ENCODE measurements around the gene C19orf25.
"Not testable (repeated sequence)": the region's sequence is repeated elsewhere in the genome, so short reads cannot be mapped to it uniquely, and the experiment has no call there.

C19orf25 gene

DNA sequence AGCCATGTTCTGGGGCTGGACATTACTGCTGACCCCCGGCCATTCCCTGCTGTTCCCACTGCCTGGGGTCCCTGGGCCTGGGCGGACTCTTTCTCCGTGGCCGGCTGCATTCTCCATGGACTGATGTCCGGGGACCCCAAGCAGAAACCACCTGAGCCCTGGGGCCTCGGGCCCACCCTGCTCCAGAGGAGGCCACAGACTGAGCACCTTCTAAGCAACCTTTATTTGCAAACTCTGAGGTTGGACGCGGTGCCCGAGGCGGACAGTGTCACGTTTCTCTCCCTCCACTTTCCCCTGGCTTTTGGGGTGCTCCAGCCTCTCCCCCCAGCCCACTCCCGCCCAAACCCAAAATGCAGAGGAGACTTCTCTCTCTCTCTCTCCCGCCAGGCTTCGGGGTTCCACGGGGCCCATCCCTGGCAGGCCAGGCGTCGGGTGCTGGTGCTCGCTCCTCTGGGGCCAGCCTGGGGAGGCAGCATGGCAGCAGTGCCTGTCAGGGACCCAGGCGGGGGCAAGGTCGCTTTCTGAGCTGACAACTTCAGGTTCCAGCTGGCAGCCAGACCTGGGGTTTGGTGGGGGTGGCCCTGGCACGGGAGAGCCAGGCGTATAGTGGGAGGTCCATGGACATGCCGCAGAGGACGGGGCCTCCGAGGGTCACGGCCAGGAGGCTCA is 2.3 kb upstream of the C19orf25 start:
- TF ChIP-seq EZH2 (IDR thresholded peaks at IDR 0.05) = no peak
- no peak for TF ChIP-seq FOXP2 (optimal IDR thresholded peaks at IDR 0.05; ENCODE audit: control extremely low read depth, extremely low read length, insufficient read depth)
- no peak for TF ChIP-seq POLR2AphosphoS5 (IDR thresholded peaks at IDR 0.05; ENCODE audit: borderline replicate concordance, low read depth, low read length)

GRCh38 chr19:1477056-1477455 is 2.0 kb downstream of the C19orf25 start:
- H3K4me3 ChIP-seq; H3K9me3 ChIP-seq (ENCODE audit: low read depth, low read length); H3K27ac ChIP-seq; H3K36me3 ChIP-seq (ENCODE audit: insufficient read depth, low read length); H3K9ac ChIP-seq (ENCODE audit: insufficient read length); DNase-seq (ENCODE audit: low read depth, low spot score): not testable (repeated sequence)

More for the DNA sequence above, 2.3 kb upstream of the C19orf25 start:
- peaks cover 4% of the 10 kb centered on the region; the same call in 1 of the 2 replicates for H3K36me3 ChIP-seq (ENCODE audit: insufficient read depth, low read length)
- no peak overlapping the region for H3K9ac ChIP-seq (ENCODE audit: insufficient read length)
- no peak overlapping the region for H3K4me3 ChIP-seq
- no peak overlapping the region for H3K27ac ChIP-seq
- H3K9me3 ChIP-seq (ENCODE audit: low read depth, low read length) = no peaks in the 10 kb centered on the region
- no peak for DNase-seq (ENCODE audit: low read depth, low spot score)

GRCh38 chr19:1475751-1476437 is 3.1 kb downstream of the C19orf25 start:
- H3K4me3 ChIP-seq = no peak overlapping the region

GRCh38 chr19:1474765-1475351 is 4.2 kb downstream of the C19orf25 start:
- no peak overlapping the region for H3K27ac ChIP-seq
- no peak overlapping the region for H3K9ac ChIP-seq (ENCODE audit: insufficient read length)
- peaks cover 4% of the 10 kb centered on the region; the same call in 1 of the 2 replicates for H3K36me3 ChIP-seq (ENCODE audit: insufficient read depth, low read length)
- H3K9me3 ChIP-seq (ENCODE audit: low read depth, low read length) = no peaks in the 10 kb centered on the region
- H3K4me3 ChIP-seq = no peak overlapping the region
- TF ChIP-seq POLR2AphosphoS5 (IDR thresholded peaks at IDR 0.05; ENCODE audit: borderline replicate concordance, low read depth, low read length) = no peak
- TF ChIP-seq EZH2 (IDR thresholded peaks at IDR 0.05) = no peak
- no peak for TF ChIP-seq FOXP2 (optimal IDR thresholded peaks at IDR 0.05; ENCODE audit: control extremely low read depth, extremely low read length, insufficient read depth)
- no peak for DNase-seq (ENCODE audit: low read depth, low spot score)

More at GRCh38 chr19:1475751-1476437, 3.1 kb downstream of the C19orf25 start:
- TF ChIP-seq POLR2AphosphoS5 (IDR thresholded peaks at IDR 0.05; ENCODE audit: borderline replicate concordance, low read depth, low read length) (no peak), FOXP2 (optimal IDR thresholded peaks at IDR 0.05; ENCODE audit: control extremely low read depth, extremely low read length, insufficient read depth) (no peak), EZH2 (IDR thresholded peaks at IDR 0.05) (no peak)
- H3K9me3 ChIP-seq (ENCODE audit: low read depth, low read length) = no peaks in the 10 kb centered on the region
- H3K27ac ChIP-seq = no peak overlapping the region
- H3K36me3 ChIP-seq (ENCODE audit: insufficient read depth, low read length) = peaks cover 4% of the 10 kb centered on the region; the same call in 1 of the 2 replicates
- no peak overlapping the region for H3K9ac ChIP-seq (ENCODE audit: insufficient read length)
- DNase-seq (ENCODE audit: low read depth, low spot score) = no peak

GRCh38 chr19:1474011-1474764 is 4.8 kb downstream of the C19orf25 start:
- TF ChIP-seq FOXP2 (optimal IDR thresholded peaks at IDR 0.05; ENCODE audit: control extremely low read depth, extremely low read length, insufficient read depth) (no peak), POLR2AphosphoS5 (IDR thresholded peaks at IDR 0.05; ENCODE audit: borderline replicate concordance, low read depth, low read length) (no peak; the same call in none of the 2 replicates), EZH2 (IDR thresholded peaks at IDR 0.05) (no peak)
- no peak overlapping the region for H3K9ac ChIP-seq (ENCODE audit: insufficient read length)

DNA sequence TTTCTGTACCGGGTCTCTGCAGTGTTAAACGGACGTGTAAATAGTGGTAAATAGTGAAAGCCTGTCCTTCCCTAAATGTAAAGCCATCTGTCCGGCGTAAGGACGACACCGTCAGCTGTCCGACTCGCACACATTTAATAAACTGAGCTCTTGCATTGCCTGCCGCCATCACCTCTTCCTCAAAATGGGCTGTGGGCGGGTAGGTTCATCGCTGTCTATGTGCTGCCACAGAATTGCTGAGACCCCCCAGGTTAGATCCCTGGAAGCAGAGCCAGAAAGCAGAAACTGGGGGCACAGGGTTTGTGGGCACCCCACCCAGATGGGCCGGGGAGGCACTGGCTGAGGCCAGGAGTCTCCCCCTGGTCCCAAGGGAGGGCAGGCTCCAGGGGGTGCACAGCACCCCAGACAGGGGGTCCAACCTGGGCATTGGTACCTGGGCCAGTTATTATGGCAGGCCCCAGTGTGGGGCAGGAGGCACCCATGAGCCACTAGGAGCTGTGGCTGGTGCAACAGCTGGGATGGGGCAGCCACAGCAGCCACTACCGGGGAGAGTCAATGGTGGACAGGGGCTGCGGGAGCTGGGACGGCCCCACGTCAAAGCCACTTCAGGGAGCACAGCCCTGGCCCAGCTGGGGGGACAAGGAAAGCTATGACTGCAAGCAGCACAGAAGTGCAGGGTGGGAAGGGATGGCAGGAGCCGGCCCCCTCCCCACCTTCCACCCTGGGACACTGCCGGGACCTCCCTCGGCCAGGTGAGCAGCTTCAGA is 5.7 kb downstream of the C19orf25 start:
- no peak for TF ChIP-seq FOXP2 (optimal IDR thresholded peaks at IDR 0.05; ENCODE audit: control extremely low read depth, extremely low read length, insufficient read depth)
- no peak for TF ChIP-seq EZH2 (IDR thresholded peaks at IDR 0.05)
- TF ChIP-seq POLR2AphosphoS5 (IDR thresholded peaks at IDR 0.05; ENCODE audit: borderline replicate concordance, low read depth, low read length) = no peak; the same call in 1 of the 2 replicates
- Histone ChIP-seq H3K9me3 (ENCODE audit: low read depth, low read length) (no peaks in the 10 kb centered on the region), H3K4me3 (no peak overlapping the region), H3K36me3 (ENCODE audit: insufficient read depth, low read length) (peaks cover 4% of the 10 kb centered on the region; the same call in 1 of the 2 replicates), H3K27ac (no peak overlapping the region), H3K9ac (ENCODE audit: insufficient read length) (no peak overlapping the region)
- DNase-seq (ENCODE audit: low read depth, low spot score) = no peak

More at GRCh38 chr19:1474011-1474764, 4.8 kb downstream of the C19orf25 start:
- Histone ChIP-seq H3K27ac (no peak overlapping the region), H3K9me3 (ENCODE audit: low read depth, low read length) (no peaks in the 10 kb centered on the region), H3K4me3 (no peak overlapping the region), H3K36me3 (ENCODE audit: insufficient read depth, low read length) (peaks cover 4% of the 10 kb centered on the region; the same call in 1 of the 2 replicates)
- DNase-seq (ENCODE audit: low read depth, low spot score) = no peak

DNA sequence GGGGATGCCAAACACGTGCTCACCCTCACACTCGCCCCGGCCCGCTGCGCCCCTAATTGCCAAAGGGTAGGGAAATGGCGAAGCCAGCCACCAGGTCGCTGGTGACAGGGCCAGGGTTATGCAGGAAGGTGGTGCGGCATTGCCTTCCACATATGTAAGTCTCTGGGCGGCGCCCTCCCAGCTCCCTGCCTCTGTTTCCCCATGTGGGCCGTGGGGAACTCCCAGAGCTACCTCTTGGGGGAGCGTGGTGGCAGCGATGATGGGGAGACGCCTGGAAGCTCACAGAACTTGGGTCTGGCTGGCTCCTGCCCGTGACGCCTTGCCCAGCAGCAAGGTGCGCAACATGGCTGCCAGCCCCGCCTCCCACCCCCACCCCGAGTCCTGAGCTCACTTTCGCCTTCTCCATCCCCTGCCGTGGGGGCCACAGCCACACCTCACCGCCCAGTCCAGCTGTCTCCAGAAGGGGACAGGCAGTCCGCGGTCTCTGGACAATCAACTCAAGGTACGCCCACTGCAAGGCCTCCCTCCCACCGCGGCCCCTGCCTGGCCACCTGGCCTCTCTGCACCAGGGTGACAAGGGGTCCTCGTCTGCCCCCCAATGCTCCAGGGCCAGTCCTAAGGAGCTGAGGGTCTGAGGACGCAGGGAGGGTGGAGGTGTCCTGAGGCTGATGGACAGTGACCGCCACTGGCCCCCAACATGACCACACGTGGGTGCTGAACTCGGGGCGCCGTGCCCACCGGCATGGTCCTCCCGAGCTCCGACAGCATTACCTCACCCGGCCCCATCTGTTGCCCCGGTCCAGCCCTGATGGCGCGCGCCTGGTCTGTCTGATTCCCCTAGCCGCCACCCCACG is 6.6 kb downstream of the C19orf25 start:
- Histone ChIP-seq H3K9ac (ENCODE audit: insufficient read length) (no peak overlapping the region), H3K36me3 (ENCODE audit: insufficient read depth, low read length) (peaks cover 4% of the 10 kb centered on the region; the same call in 1 of the 2 replicates), H3K27ac (no peak overlapping the region), H3K4me3 (no peak overlapping the region), H3K9me3 (ENCODE audit: low read depth, low read length) (no peaks in the 10 kb centered on the region)
- DNase-seq (ENCODE audit: low read depth, low spot score) = no peak
- TF ChIP-seq FOXP2 (optimal IDR thresholded peaks at IDR 0.05; ENCODE audit: control extremely low read depth, extremely low read length, insufficient read depth) (no peak), EZH2 (IDR thresholded peaks at IDR 0.05) (no peak), POLR2AphosphoS5 (IDR thresholded peaks at IDR 0.05; ENCODE audit: borderline replicate concordance, low read depth, low read length) (no peak)

All from SK-N-MC (cell line).